Measurements from ENCODE around the gene TREML4. TPM values are rescaled to one million over a fixed set of nuclear protein-coding genes. Genes with fewer than 3 reads are reported as not detected.

Gene TREML4
- total RNA-seq, 1 donor from 2014 or later = not detected

- H3K4me1 ChIP-seq (ENCODE audit: insufficient read depth, low read length) = no peaks in the 10 kb centered on the region
- no peaks in the 10 kb centered on the region for H3K36me3 ChIP-seq (ENCODE audit: insufficient read depth, low read length)
- Mint-ChIP-seq H3K27me3 (ENCODE audit: low read depth, unreplicated experiment) (peaks cover 20% of the 10 kb centered on the region), H3K4me1 (ENCODE audit: low read depth, unreplicated experiment) (peaks cover 27% of the 10 kb centered on the region), H3K4me3 (ENCODE audit: unreplicated experiment) (no peak overlapping the region), H3K27ac (ENCODE audit: unreplicated experiment) (no peak overlapping the region), H3K9me3 (ENCODE audit: unreplicated experiment) (no peaks in the 10 kb centered on the region), H3K36me3 (ENCODE audit: low read depth, unreplicated experiment) (no peaks in the 10 kb centered on the region)
- no peak overlapping the region for H2AFZ ChIP-seq (ENCODE audit: low read depth, low read length)
- no peaks in the 10 kb centered on the region for H4K20me1 ChIP-seq (ENCODE audit: insufficient read depth, low read length)
- no peak overlapping the region for H3K27ac ChIP-seq (ENCODE audit: low read depth, low read length)
- no peak overlapping the region for H3K4me2 ChIP-seq (ENCODE audit: low read length)
- DNase-seq (ENCODE audit: low read depth) = no peak
- H3K9me3 ChIP-seq (ENCODE audit: insufficient read depth, low read depth, low read length) = no peaks in the 10 kb centered on the region
- TF ChIP-seq EZH2 (IDR thresholded peaks at IDR 0.05; ENCODE audit: insufficient read depth, low read length) = no peak
- no peak for TF ChIP-seq CTCF (IDR thresholded peaks at IDR 0.05; ENCODE audit: insufficient read depth, low read depth, low read length)
- no peaks in the 10 kb centered on the region for H3K79me2 ChIP-seq (ENCODE audit: insufficient read depth, low read length)
- FAIRE-seq = no peak
- no peak overlapping the region for H3K9ac ChIP-seq (ENCODE audit: low read length)
- no peak overlapping the region for H3K4me3 ChIP-seq (ENCODE audit: insufficient read depth, low read depth, low read length)
- no peaks in the 10 kb centered on the region for H3K27me3 ChIP-seq (ENCODE audit: insufficient read depth, low read length)
These were observed 24.4 kb downstream of the TREML4 start for GRCh38 chr6:41252401-41253169.

GRCh38 chr6:41255110-41255509, 27.0 kb downstream of the TREML4 start:
- peaks cover 33% of the 10 kb centered on the region for H3K4me1 Mint-ChIP-seq (ENCODE audit: low read depth, unreplicated experiment)
- no peaks in the 10 kb centered on the region for H4K20me1 ChIP-seq (ENCODE audit: insufficient read depth, low read length)
- H3K79me2 ChIP-seq (ENCODE audit: insufficient read depth, low read length) = no peaks in the 10 kb centered on the region
- FAIRE-seq (no peak), DNase-seq (ENCODE audit: low read depth) (no peak)
- no peak overlapping the region for H2AFZ ChIP-seq (ENCODE audit: low read depth, low read length)
- no peaks in the 10 kb centered on the region for H3K36me3 ChIP-seq (ENCODE audit: insufficient read depth, low read length)
- H3K9me3 Mint-ChIP-seq (ENCODE audit: unreplicated experiment) = peaks cover 2% of the 10 kb centered on the region
- H3K27ac ChIP-seq (ENCODE audit: low read depth, low read length) = no peak overlapping the region
- peaks cover 2% of the 10 kb centered on the region for H3K36me3 Mint-ChIP-seq (ENCODE audit: low read depth, unreplicated experiment)
- no peak overlapping the region for H3K4me2 ChIP-seq (ENCODE audit: low read length)
- TF ChIP-seq CTCF (IDR thresholded peaks at IDR 0.05; ENCODE audit: insufficient read depth, low read depth, low read length) (no peak), EZH2 (IDR thresholded peaks at IDR 0.05; ENCODE audit: insufficient read depth, low read length) (no peak)
- H3K27me3 Mint-ChIP-seq (ENCODE audit: low read depth, unreplicated experiment) = peaks cover 10% of the 10 kb centered on the region
- H3K9ac ChIP-seq (ENCODE audit: low read length) = no peak overlapping the region
- H3K27ac Mint-ChIP-seq (ENCODE audit: unreplicated experiment) = no peak overlapping the region
- no peak overlapping the region for H3K4me3 ChIP-seq (ENCODE audit: insufficient read depth, low read depth, low read length)
- H3K27me3 ChIP-seq (ENCODE audit: insufficient read depth, low read length) = no peaks in the 10 kb centered on the region
- H3K9me3 ChIP-seq (ENCODE audit: insufficient read depth, low read depth, low read length) = no peaks in the 10 kb centered on the region
- H3K4me3 Mint-ChIP-seq (ENCODE audit: unreplicated experiment) = no peak overlapping the region
- no peaks in the 10 kb centered on the region for H3K4me1 ChIP-seq (ENCODE audit: insufficient read depth, low read length)

DNA sequence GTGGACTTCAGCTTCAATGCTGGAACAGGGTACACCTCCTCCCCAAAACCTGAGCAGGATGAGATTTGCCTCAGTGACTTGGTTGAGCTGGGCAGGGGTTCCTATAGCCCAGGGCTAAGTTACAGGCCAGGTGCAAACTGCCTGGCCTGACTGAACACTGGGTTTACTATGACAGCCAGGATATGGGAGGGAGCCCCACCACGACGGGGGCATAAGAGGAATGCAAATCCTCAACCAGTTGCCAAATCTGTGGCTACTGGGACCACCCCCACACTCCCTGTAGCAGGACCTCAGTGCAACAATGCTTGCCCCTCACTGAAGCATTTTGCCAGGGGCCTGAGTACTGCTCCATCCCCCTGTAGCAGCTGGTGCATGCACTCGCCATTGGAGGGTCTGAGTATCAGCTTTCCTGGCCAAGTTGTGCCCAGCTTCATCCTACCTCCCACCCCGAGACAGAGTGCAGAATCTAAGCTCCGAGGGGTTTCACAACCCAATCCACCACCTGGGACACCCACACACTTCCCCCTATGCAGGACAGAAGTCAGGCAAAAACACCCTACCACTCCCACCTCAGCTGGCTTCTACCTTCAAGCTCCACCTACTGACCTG, 27.6 kb downstream of the TREML4 start:
- H3K4me3 Mint-ChIP-seq (ENCODE audit: unreplicated experiment) = no peak overlapping the region
- Histone ChIP-seq H3K9me3 (ENCODE audit: insufficient read depth, low read depth, low read length) (no peaks in the 10 kb centered on the region), H3K4me2 (ENCODE audit: low read length) (no peak overlapping the region), H3K27me3 (ENCODE audit: insufficient read depth, low read length) (no peaks in the 10 kb centered on the region), H3K27ac (ENCODE audit: low read depth, low read length) (no peak overlapping the region), H4K20me1 (ENCODE audit: insufficient read depth, low read length) (no peaks in the 10 kb centered on the region), H3K4me1 (ENCODE audit: insufficient read depth, low read length) (no peaks in the 10 kb centered on the region), H3K36me3 (ENCODE audit: insufficient read depth, low read length) (no peaks in the 10 kb centered on the region), H3K4me3 (ENCODE audit: insufficient read depth, low read depth, low read length) (no peak overlapping the region), H2AFZ (ENCODE audit: low read depth, low read length) (no peak overlapping the region), H3K9ac (ENCODE audit: low read length) (no peak overlapping the region), H3K79me2 (ENCODE audit: insufficient read depth, low read length) (no peaks in the 10 kb centered on the region)
- peaks cover 10% of the 10 kb centered on the region for H3K27me3 Mint-ChIP-seq (ENCODE audit: low read depth, unreplicated experiment)
- FAIRE-seq (no peak), DNase-seq (ENCODE audit: low read depth) (no peak)
- TF ChIP-seq EZH2 (IDR thresholded peaks at IDR 0.05; ENCODE audit: insufficient read depth, low read length) (no peak), CTCF (IDR thresholded peaks at IDR 0.05; ENCODE audit: insufficient read depth, low read depth, low read length) (no peak)
- H3K4me1 Mint-ChIP-seq (ENCODE audit: low read depth, unreplicated experiment) = peaks cover 33% of the 10 kb centered on the region
- peaks cover 2% of the 10 kb centered on the region for H3K9me3 Mint-ChIP-seq (ENCODE audit: unreplicated experiment)
- peaks cover 2% of the 10 kb centered on the region for H3K36me3 Mint-ChIP-seq (ENCODE audit: low read depth, unreplicated experiment)
- no peak overlapping the region for H3K27ac Mint-ChIP-seq (ENCODE audit: unreplicated experiment)
